ENCODE data around the gene TOPORS.
"Not testable (repeated sequence)": the region's sequence is repeated elsewhere in the genome, so short reads cannot be mapped to it uniquely, and the experiment has no call there.

TOPORS gene

DNA sequence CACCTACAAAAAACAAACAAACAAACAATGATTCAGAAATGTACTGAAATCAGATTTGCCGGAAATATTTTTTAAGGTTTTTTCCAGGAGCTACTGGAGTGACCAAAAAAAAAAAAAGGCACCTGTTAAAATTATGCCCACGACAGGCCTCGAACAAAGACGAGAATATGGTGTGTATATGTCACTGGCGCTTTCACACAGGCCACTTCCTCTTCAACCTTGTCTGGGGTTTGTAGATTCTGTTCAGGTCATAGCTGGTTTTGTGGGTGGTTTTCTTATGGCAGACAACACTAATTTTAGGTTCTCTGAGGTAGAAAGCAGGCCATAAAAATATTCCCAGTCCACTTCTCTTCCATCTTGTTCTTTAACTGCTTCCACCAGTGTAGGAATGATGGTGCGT lies 13.6 kb upstream of the TOPORS start:
- DNase-seq, result no peak

DNA sequence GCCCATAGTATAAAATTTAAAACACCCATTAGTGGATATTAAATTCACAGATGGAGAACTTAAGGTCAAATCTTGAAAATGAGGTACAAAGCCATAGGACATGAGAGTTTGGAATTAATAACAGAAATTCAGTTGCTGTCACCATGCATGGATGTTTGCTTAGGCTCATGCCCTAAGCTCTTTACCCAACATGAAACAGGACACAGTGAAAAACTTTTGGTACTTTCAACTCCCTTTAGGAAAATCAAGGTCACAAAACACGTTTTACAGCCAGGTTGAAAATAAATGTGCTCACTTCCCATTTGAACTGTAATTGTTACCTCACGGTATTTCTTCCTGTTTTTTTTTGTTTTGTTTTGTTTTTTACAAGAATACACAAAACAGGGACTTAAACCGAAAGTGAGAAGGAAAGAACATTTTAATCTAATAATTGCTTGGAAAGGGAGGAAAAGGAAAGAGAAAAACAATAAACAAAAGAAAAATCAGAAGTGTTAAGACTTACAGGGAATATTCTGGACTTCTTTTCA lies 6.1 kb upstream of the TOPORS start:
- DNase-seq, result no peak

GRCh38 chr9:32554591-32554990 lies 2.2 kb upstream of the TOPORS start:
- no peak for DNase-seq

GRCh38 chr9:32554107-32554506 lies 1.7 kb upstream of the TOPORS start:
- DNase-seq, result no peak

DNA sequence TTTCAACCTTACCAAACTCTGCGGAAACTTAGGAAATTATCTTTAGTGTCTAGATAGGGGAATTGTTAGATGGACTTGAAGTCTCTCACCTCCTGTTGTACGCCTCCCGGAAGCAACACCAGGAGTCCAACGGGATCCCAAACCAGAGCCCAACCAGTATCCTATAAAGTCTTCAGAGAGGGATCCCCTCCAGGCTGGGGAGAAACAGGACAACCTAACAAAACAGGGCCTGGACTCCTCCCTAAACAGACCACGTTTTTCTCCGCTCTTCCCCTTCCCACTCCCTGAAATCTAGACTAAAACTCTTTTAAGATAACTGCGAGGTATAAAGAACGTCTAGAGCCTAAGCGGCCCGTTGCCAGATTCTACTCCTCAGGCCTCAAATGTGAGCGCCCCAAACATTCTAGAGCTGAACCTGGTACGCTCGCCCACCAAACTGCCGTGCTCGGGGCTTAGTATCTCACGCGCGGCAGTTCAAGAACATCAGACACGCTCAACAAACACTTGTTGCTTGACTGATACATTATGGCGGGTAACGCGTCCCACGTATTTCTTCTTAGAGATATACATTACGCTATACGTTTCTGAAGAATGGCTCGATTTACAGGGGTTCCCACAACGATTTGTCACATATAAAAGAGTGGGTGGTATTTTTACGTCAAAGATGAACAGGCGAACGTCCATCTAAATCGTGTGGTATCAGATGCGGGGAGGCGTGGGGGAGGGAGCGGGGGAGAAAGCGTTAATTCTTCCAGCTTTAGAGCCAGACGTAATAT lies 922 bp downstream of the TOPORS start:
- peak; percentile 35 for DNase-seq

DNA sequence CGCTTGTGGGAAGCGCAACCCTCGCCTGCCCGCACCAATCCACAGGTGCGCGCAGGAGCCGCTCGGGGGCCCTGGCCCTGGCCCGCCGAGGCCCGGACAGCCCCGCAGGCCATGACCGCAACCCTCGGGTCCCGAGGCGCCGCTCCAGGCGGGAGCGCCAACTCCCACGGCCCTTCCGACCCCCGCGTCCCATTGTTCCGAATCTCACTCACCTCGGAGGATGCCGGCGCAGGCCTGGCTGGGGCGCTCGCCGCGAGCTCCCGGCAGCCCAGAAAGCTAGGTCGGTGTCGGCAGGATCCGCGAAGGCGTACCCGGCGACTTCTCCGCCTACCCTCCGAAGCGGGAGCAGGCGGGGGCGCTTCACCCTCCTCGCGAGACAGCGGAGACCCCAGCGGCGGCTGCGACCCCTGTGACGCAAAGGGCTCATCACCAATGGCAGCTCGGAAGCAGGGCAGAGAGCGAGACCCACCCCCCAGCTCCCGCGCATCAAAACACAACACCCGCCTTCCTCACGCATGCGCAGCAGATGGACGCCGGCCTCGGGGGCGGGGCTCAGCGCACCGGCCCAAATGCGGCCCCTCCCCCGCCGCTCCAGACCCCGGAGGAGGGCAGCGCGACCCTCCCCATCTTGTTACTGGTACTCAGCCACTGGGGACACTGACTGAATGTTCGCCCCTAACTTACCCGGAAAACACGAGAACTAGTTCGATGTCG lies 1.7 kb downstream of the TOPORS start:
- peak; percentile 79 for DNase-seq

GRCh38 chr9:32550150-32550561 lies 2.2 kb downstream of the TOPORS start:
- no peak for DNase-seq

DNA sequence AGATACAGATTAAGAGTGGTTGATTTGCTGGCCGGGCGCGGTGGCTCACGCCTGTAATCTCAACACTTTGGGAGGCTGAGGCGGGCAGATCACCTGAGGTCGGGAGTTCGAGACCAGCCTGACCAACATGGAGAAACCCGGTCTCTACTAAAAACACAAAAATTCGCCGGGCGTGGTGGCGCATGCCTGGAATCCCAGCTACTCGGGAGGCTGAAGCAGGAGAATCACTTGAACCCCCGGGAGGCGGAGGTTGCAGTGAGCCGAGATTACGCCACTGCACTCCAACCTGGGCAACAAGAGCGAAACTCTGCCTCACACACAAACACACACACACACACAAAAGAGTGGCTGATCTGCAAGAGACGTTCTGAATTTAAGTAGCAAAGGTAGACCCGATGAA lies 4.2 kb downstream of the TOPORS start:
- DNase-seq, result not testable (repeated sequence)

GRCh38 chr9:32545884-32546283 lies 6.5 kb downstream of the TOPORS start:
- DNase-seq, result no peak

GRCh38 chr9:32543047-32543446 lies 9.3 kb downstream of the TOPORS start:
- DNase-seq, result no peak

DNA sequence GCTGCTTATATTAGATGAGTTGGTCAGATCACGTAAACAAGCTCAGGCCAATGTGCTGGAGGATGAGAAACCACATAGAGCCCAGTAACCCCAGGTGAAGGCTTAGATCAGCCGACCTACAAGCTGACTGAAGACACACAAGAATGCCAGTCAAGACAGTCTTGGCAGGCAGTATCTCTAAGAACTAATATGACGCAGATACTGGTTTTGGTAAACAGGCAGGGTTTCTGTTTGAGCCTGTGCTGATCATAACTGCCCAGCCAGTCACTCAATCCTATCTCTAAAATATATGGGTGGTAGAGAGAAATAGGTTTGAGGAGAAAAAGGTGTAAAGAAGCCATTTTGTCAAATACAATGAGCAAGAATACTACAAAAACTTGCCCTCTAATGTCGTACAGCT lies 18.6 kb downstream of the TOPORS start:
- DNase-seq, result no peak

- DNase-seq, result no peak
These were observed 19.1 kb downstream of the TOPORS start for GRCh38 chr9:32533336-32533735.

GRCh38 chr9:32526707-32527048 lies 25.7 kb downstream of the TOPORS start:
- no peak for DNase-seq

DNA sequence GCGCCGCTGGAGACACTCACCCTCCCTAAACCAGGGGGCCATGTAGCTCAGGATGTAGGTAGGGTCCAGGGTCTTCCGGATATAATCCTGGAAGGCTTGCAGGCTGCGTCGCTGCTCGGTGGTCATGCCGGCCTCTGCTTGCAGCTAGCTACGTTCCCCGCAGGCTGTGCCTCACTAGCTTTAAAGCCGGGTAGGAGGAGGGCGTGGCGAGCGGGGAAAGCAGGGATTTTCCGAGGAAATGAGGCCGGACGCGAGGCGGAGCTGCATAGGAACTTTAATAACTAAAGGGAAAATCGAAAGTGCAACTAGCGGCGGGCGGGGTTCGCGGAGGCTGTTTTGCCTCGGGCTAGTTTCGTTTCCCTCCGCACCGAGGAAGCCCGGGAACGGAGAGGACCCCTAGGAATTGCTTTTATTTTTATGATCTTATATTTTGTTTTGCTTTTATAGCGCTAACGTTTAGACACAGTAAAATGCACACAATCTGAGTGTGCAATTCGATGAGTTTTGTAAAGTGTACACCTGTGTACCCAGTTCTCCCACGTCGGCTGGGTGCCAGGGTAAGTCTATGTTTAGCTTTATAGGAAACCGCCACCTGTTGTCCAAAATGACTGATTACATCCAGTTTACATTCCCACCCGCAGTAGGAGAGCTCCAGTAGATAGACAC lies 26.2 kb downstream of the TOPORS start, which contains the start of gene RIGI:
TSS of gene RIGI (minus strand) at position 156 of the 666 bp plus-strand sequence. CDS start at position 126, 30 bp downstream.
- peak; percentile 89 for DNase-seq

DNA sequence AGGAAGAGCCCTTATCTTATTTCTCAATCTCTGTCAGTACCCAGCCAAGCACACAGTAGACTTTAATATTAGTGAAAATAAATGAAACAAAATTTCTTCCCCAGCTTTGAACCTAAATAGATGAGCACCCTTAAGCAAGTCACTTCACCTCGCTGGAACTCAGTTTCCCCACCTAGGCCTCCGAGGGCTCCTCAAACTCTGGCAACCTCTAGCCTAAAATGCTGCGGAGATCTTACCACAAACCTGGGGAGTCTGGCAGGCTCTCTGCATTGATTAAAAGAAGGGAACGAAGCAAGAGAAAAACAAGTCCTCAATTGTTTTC lies 26.7 kb downstream of the TOPORS start:
- DNase-seq, result no peak

- DNase-seq, result no peak
These were observed 27.3 kb downstream of the TOPORS start for GRCh38 chr9:32524892-32525708.

GRCh38 chr9:32524558-32524891 lies 27.9 kb downstream of the TOPORS start:
- DNase-seq, result not testable (repeated sequence)

DNA sequence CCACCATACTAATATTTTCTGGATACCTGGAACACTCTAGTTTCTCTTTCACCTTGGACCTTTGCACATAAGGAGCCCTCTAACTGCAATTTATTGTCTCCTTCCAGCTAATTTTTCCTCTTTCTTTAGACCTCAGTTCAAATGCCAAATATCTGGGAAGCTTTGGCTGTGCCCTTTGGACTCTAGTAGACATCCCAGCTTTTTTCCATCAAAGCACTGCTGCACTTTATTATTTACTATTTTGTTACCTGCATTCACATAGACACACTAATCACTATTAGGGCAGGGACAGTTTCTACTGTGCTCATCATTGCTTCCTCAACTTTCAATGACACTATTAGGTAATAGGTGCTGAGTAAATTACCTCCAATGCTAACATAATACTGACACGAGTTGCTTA lies 28.5 kb downstream of the TOPORS start:
- DNase-seq, result no peak

GRCh38 chr9:32518276-32518675 lies 34.1 kb downstream of the TOPORS start:
- no peak for DNase-seq

- DNase-seq, result no peak
These were observed 36.1 kb downstream of the TOPORS start for GRCh38 chr9:32516241-32516640.

- no peak for DNase-seq
These were observed 43.7 kb downstream of the TOPORS start for GRCh38 chr9:32508728-32509127.

DNA sequence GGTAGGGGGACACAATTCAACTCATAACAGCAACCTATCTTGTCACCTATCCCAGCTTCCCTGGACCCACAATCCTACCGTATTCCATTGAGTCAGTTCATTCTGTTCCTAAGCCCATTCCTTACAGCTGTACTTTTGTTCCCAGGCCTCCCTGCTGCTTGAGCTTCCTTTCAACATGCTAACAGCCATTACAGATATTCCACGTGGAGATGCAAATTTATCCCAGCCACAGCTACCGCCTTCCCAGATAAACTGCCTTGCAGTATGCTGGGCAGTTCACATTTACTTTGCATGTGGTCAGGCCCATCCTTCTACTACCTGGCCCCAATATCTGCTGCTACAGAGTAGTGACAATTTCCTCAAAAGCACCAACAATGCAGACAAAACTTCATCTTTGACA lies 49.4 kb downstream of the TOPORS start:
- no peak for DNase-seq

GRCh38 chr9:32502464-32502863 lies 49.9 kb downstream of the TOPORS start:
- DNase-seq, result no peak
